ENCODE results near the gene TCEA3.

Gene TCEA3

DNA sequence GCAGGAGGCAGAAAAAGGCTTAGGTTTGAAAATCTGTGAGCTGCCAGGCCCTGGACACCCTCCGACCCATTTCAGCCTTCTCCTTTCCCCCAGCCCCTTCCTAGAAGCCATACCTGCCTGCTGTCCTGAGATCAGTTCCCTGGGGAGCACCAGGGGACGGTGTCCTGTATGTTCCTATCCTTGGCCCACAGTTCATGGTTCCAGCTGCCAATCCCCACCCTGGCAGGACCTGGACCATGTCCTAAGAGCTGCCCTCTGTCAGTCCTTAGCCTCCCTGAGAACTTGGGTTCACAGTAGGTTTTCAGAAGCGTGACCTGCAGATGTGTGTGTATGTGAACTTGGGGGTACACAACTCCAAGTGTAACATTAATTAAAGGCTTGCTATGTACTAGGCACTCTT, 3.8 kb downstream of the TCEA3 start:
- no peak for DNase-seq (ENCODE audit: extremely low read depth, low read depth)
- TF ChIP-seq, protein P1, sequence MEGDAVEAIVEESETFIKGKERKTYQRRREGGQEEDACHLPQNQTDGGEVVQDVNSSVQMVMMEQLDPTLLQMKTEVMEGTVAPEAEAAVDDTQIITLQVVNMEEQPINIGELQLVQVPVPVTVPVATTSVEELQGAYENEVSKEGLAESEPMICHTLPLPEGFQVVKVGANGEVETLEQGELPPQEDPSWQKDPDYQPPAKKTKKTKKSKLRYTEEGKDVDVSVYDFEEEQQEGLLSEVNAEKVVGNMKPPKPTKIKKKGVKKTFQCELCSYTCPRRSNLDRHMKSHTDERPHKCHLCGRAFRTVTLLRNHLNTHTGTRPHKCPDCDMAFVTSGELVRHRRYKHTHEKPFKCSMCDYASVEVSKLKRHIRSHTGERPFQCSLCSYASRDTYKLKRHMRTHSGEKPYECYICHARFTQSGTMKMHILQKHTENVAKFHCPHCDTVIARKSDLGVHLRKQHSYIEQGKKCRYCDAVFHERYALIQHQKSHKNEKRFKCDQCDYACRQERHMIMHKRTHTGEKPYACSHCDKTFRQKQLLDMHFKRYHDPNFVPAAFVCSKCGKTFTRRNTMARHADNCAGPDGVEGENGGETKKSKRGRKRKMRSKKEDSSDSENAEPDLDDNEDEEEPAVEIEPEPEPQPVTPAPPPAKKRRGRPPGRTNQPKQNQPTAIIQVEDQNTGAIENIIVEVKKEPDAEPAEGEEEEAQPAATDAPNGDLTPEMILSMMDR (IDR thresholded peaks at IDR 0.05; ENCODE audit: low read depth, low read length), result no peak

DNA sequence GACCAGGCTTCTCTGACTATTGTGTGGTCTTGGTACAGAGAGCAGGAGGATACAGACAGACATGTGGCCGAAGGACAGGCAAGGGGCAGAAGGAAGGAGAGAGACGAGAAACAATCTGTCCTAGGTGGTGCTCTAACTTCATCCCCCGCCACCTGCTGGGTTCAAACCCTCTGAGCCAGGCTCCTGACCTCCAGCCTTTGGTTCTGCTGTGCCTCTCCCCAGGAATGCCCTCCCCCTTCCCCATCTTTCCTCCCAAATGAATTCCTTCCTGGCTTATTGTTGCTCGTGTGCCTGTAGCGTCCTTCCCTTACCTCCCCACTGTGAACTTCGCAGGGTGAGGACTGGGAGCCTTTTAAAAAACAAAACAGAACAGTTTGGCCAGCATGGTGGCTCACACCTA, 5.4 kb downstream of the TCEA3 start:
- no peak for DNase-seq (ENCODE audit: extremely low read depth, low read depth)
- TF ChIP-seq, protein P1 (IDR thresholded peaks at IDR 0.05; ENCODE audit: low read depth, low read length), result no peak

DNA sequence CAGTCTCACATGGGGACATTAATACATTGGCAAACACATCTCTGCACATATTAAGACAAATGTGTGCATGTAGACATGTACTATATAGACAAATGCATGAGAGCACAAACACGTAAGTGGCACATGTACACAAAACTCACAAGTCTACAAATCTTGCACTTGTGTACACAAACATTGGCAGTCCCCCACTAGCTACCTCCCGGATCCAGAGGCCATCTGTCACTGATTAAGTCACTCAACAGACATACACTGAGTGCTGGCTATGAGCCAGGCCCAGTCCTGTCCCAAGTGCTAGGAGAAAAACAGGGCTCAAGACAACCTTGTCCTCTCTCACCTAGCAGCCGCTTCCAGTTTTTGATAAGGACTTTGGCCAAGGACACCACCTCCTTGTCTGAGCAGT, 7.0 kb downstream of the TCEA3 start:
- TF ChIP-seq, protein P1 (IDR thresholded peaks at IDR 0.05; ENCODE audit: low read depth, low read length), result no peak
- no peak for DNase-seq (ENCODE audit: extremely low read depth, low read depth)

DNA sequence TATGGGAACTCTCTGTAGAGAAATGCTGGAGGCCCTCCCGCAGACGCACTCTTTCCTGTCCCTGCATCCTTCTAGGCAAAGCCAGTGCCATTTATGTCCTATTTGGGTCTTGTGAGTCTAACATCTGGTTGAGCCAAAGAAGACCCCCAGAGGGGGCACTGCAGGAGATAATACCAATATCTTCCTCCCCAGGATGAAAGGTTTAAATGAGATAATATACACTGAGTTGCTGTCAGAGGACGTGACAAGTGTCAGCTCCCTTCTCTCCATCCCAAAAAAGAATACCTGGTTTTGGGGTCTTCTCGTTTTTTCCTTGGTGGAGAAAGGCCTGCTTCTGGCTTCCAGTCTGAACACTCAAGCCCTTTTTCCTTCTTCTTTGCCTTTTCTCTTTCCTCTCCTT, 7.6 kb downstream of the TCEA3 start:
- DNase-seq (ENCODE audit: extremely low read depth, low read depth), result no peak
- TF ChIP-seq, protein P1 (IDR thresholded peaks at IDR 0.05; ENCODE audit: low read depth, low read length), result no peak

DNA sequence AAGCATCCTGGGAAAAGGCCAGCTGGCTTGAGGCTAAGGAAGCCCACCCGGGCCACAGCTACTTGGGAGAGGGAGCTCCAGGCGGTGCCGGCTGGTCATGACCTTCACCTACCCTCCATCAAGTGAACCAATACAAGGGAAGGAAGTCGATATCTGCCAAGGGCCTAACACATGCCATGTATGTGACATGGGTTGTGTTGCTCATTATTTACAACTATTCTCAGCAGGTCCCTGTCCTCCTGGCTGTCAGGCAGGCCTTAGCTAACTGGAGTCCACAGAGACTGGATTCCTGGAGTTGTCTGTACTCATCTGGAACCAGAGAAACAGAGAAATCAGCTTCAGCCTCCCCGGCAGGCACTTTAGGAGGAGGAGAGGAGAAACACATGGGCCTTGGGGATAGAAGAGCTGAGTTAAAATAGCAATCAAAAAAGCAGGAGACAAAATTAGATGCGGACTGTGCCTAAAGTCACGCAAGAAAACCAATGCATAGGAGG, 15.7 kb downstream of the TCEA3 start:
- DNase-seq (ENCODE audit: extremely low read depth, low read depth), result no peak
- TF ChIP-seq, protein P1 (IDR thresholded peaks at IDR 0.05; ENCODE audit: low read depth, low read length), result no peak

DNA sequence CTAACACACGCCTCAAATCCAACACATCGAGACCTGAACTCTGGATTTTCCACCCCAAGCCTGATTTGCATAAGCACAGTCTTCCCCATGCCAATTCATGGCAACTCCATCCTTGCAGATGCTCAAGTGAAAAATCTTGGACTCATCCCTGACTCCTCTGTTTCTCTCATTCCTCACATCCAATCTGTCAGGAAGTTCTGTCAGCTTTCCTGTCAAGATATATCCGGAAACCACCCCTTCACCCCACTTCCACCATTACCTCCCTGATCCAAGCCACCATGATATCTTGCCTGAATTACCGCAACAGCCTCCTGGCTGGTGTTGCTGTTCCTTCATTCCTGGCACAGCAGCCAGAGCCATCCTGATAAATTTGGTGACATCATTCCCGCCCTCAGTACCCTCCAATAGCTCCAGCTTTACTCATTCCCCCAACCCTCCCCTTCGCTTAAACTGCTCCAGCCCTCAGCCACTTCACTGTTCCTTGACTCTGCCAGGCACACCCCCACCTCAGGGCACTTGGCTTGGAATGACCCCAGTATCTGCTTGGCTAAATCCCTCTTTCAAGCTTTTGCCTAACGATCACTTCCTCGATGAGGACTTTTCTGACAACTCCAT, 17.4 kb downstream of the TCEA3 start:
- DNase-seq (ENCODE audit: extremely low read depth, low read depth), result no peak
- TF ChIP-seq, protein P1 (IDR thresholded peaks at IDR 0.05; ENCODE audit: low read depth, low read length), result no peak

DNA sequence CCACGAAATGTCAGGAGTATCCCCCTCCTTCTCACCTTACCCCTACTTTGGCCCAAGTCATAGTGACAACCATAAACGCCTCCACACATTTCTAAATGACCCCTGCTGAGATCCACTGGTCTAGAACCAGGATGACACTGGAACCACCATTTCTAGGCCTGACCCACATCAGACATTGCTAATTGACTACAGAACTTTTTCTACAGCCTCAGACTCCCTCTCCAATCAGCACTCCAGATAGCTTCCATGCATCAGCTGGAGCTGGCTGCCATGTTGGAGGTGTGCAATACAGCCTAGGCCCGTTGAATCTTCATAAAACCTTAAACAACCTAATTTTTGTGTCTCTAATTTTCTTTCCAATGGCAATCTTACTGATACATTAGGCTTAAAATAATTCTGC, 18.6 kb downstream of the TCEA3 start:
- DNase-seq (ENCODE audit: extremely low read depth, low read depth), result no peak
- TF ChIP-seq, protein P1 (IDR thresholded peaks at IDR 0.05; ENCODE audit: low read depth, low read length), result no peak
